HCT116 (cell line): ENCODE data around the gene ATXN2. TPM values are rescaled to one million over a fixed set of nuclear protein-coding genes. Genes with fewer than 3 reads are reported as not detected.

ENCODE experiments used
- ATAC-seq: fragments of 200-7000 bp; cut with Tn5 transposase; 2 replicates; pipeline ENCODE4 v1.9.1; 2020; ENCODE audit warnings: mild to moderate bottlenecking, moderate library complexity
- BruUV-seq: library from RNA; stranded (reverse); fragments of 400-500 nt; replicated peaks from 2 replicates; lab custom pipeline; 2021; lab: Mats Ljungman, UMichigan
- CTCF ChIA-PET: fragments of 300-600 bp; sonication (Branson Sonifier 250); formaldehyde crosslinking; loops from one replicate; lab custom pipeline; 2021; ENCODE audit warnings: antibody characterized with exemption; lab: Charles Lee
- POLR2A ChIA-PET: fragments of 300-600, 350-600 bp; sonication (Branson Sonifier 250); formaldehyde crosslinking; loops from one replicate; lab custom pipeline; 2021; ENCODE audit warnings: antibody characterized with exemption; lab: Charles Lee
- RAD21 ChIA-PET, 2 experiments: fragments of 300-600 bp; sonication (Branson Sonifier 250); formaldehyde crosslinking; loops; one replicate each; lab custom pipeline; 2023; ENCODE audit warnings: low total read pairs in 2 of 2; ENCODE audit not compliant: uncharacterized antibody in 2 of 2, unreplicated experiment in 2 of 2, low non-redundant PET in 1 of 2; lab: Charles Lee
- DNase-seq: peaks from one replicate; pipeline ENCODE4 v3.0.0-alpha.2; 2010; ENCODE audit warnings: low read depth, low spot score
- H2AFZ ChIP-seq: fragments of 200-600 bp; shearing (Covaris generic), sonication (generic); 2 replicates; pipeline ENCODE4 v1.6.1; 2017; ENCODE audit warnings: low read depth, mixed run types, mixed read lengths, antibody characterized with exemption, low read length; ENCODE audit not compliant: poor library complexity, severe bottlenecking
- H3K27ac ChIP-seq: 2 replicates; pipeline ENCODE4 v1.5.1; 2012; ENCODE audit warnings: low read depth, low read length
- H3K27me3 ChIP-seq: fragments of 200-600 bp; sonication (generic); 2 replicates; pipeline ENCODE4 v1.6.1; 2016; ENCODE audit warnings: mixed run types, low read length, mixed read lengths; ENCODE audit not compliant: insufficient read depth
- H3K36me3 ChIP-seq, 2 experiments: fragments of 200-500 bp in 1 of 2; fragments of 200-600 bp in 1 of 2; sonication (Bioruptor generic) in 1 of 2; sonication (generic) in 1 of 2; 2 replicates each; pipeline versions ENCODE4 v1.5.1 to v1.6.1; 2014 to 2016; ENCODE audit warnings: low read length in 2 of 2, inconsistent platforms in 1 of 2, mixed read lengths in 1 of 2, mixed run types in 1 of 2; ENCODE audit not compliant: insufficient read depth in 2 of 2, control insufficient read depth in 1 of 2
- H3K4me1 ChIP-seq, 2 experiments: fragments of 200-600 bp in 1 of 2; sonication (generic) in 1 of 2; 2 replicates each; pipeline versions ENCODE4 v1.5.1 to v1.6.1; 2012 to 2017; ENCODE audit warnings: low read length in 2 of 2, inconsistent platforms in 1 of 2, mild to moderate bottlenecking in 1 of 2, mixed read lengths in 1 of 2, mixed run types in 1 of 2, moderate library complexity in 1 of 2; ENCODE audit not compliant: insufficient read depth in 2 of 2, control insufficient read depth in 1 of 2
- H3K4me2 ChIP-seq: fragments of 200-600 bp; sonication (generic); 2 replicates; pipeline ENCODE4 v1.6.1; 2017; ENCODE audit warnings: mixed run types, low read length, mixed read lengths
- H3K4me3 ChIP-seq, 2 experiments: fragments of 200-600 bp in 1 of 2; sonication (generic) in 1 of 2; replicated peaks in 1 of 2; 2 replicates each; pipeline ENCODE4 v1.5.1; 2011 to 2016; ENCODE audit warnings: low read length in 2 of 2, control low read depth in 1 of 2, low read depth in 1 of 2, mild to moderate bottlenecking in 1 of 2, mixed read lengths in 1 of 2, mixed run types in 1 of 2
- H3K79me2 ChIP-seq: fragments of 200-600 bp; sonication (generic); 2 replicates; pipeline ENCODE4 v1.6.1; 2017; ENCODE audit warnings: mild to moderate bottlenecking, mixed run types, low read length, moderate library complexity, mixed read lengths; ENCODE audit not compliant: insufficient read depth
- H3K9ac ChIP-seq: fragments of 200-600 bp; sonication (generic); 2 replicates; pipeline ENCODE4 v1.6.1; 2016; ENCODE audit warnings: low read length, mixed read lengths
- H3K9me2 ChIP-seq: fragments of 200-600 bp; sonication (generic), shearing (Covaris generic); 2 replicates; pipeline ENCODE4 v1.6.1; 2017; ENCODE audit warnings: mixed run types, mild to moderate bottlenecking, moderate library complexity; ENCODE audit not compliant: insufficient read depth
- H3K9me3 ChIP-seq, 2 experiments: fragments of 200-500 bp in 1 of 2; fragments of 200-600 bp in 1 of 2; sonication (Bioruptor generic) in 1 of 2; sonication (generic) in 1 of 2; 2 replicates each; pipeline ENCODE4 v1.6.1; 2014 to 2017; ENCODE audit warnings: low read length in 2 of 2, mixed read lengths in 2 of 2, inconsistent platforms in 1 of 2, low read depth in 1 of 2, mild to moderate bottlenecking in 1 of 2, mixed run types in 1 of 2, moderate library complexity in 1 of 2; ENCODE audit not compliant: control insufficient read depth in 1 of 2, insufficient read depth in 1 of 2
- H4K20me1 ChIP-seq: fragments of 200-600 bp; sonication (generic), shearing (Covaris generic); 2 replicates; pipeline ENCODE4 v1.6.1; 2017; ENCODE audit warnings: mixed run types, mild to moderate bottlenecking, moderate library complexity; ENCODE audit not compliant: insufficient read depth
- CEBPB ChIP-seq: IDR thresholded peaks from 2 replicates; pipeline ENCODE4 v1.6.1; 2012; ENCODE audit warnings: low read depth
- EGR1 ChIP-seq: IDR thresholded peaks from 2 replicates; pipeline ENCODE4 v1.6.1; 2012; ENCODE audit warnings: low read depth
- EZH2 ChIP-seq: fragments of 200-600 bp; sonication (generic); IDR thresholded peaks from 2 replicates; pipeline ENCODE4 v1.6.1; 2017; ENCODE audit warnings: antibody characterized with exemption, mixed run types
- JUND ChIP-seq: IDR thresholded peaks from 2 replicates; pipeline ENCODE4 v1.6.1; 2012
- POLR2A ChIP-seq: IDR thresholded peaks from 2 replicates; pipeline ENCODE4 v1.7.0; 2011; ENCODE audit warnings: borderline replicate concordance; ENCODE audit not compliant: insufficient read depth, insufficient read length; ENCODE audit errors: extremely low read depth
- POLR2AphosphoS5 ChIP-seq: IDR thresholded peaks from 2 replicates; pipeline ENCODE4 v1.6.1; 2011; ENCODE audit warnings: mild to moderate bottlenecking, low read depth, low read length, moderate library complexity
- RAD21 ChIP-seq: IDR thresholded peaks from 2 replicates; pipeline ENCODE4 v1.6.1; 2012; ENCODE audit warnings: low read depth, mild to moderate bottlenecking
- REST ChIP-seq: IDR thresholded peaks from 2 replicates; pipeline ENCODE4 v1.6.1; 2012; ENCODE audit warnings: low read depth
- SIN3A ChIP-seq: IDR thresholded peaks from 2 replicates; pipeline ENCODE4 v1.6.1; 2012; ENCODE audit warnings: low read depth
- SRF ChIP-seq: IDR thresholded peaks from 2 replicates; pipeline ENCODE4 v1.6.1; 2012; ENCODE audit warnings: low read depth
- TCF7L2 ChIP-seq: IDR thresholded peaks from 2 replicates; pipeline ENCODE4 v1.7.0; 2011; ENCODE audit warnings: borderline replicate concordance, inconsistent platforms; ENCODE audit not compliant: insufficient read depth, insufficient read length; ENCODE audit errors: extremely low read depth
- YY1 ChIP-seq: IDR thresholded peaks from 2 replicates; pipeline ENCODE4 v1.6.1; 2011; ENCODE audit warnings: low read length, low read depth, moderate library complexity, mild to moderate bottlenecking; ENCODE audit not compliant: insufficient replicate concordance; ENCODE audit errors: extremely low read depth
- ZNF274 ChIP-seq: fragments of 200-500 bp; sonication (Bioruptor generic); IDR thresholded peaks from 2 replicates; pipeline ENCODE4 v1.6.1; 2014; ENCODE audit warnings: mild to moderate bottlenecking, low read depth, low read length, inconsistent platforms
- intact Hi-C: fragments of 100-400 bp; cut with micrococcal nuclease; formaldehyde crosslinking; loops from 2 replicates; pipeline ENCODE4 v1.10.0; 2022
- total RNA-seq: library from RNA; stranded (reverse); gene quantifications from one replicate; pipeline ENCODE4 v1.2.1, GENCODE V29; 2021; ENCODE audit not compliant: unreplicated experiment

Gene ATXN2
- total RNA-seq, 1 experiment from 2014 or later: 72.7 TPM

DNA sequence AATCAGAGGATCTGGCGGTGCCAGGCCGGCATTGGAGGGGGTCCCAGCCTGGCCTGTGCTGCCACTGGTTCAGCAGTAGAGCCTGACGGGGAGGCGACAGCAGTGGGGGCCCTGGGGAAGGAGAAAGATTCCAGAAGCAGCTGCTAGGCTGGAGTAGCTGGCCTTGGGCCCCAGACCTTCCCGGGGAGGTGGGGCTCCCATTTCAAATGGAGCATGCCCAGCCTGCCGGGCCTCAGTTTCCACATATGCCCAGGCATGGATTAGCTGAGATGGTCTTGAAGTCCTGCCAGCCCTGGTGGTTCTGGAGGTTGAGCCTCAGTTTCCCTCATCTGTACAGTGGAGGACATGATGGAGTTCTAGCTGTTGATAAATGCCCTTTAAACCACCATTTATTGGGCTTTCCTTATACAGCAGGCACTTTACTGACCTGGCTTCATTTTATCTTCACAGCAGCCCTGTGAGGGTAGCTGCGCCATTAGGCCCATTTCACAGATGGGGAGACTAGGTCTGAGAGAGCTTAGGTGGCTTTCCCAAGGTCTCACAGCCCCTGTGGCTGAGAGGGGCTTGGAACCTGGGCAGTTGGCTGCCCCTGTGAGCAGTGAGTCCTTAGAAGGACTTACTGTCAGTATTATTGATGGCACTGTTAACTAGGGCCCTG is 171.6 kb downstream of the ATXN2 start:
- ChIA-PET RAD21 (no interaction called here), POLR2A (no interaction called here), CTCF (interaction anchor here (1.2 kb wide), 1 partner anchor 14 kb away, joined by 3 read pairs; no protein-coding TSS in a partner anchor)
- H3K27me3 ChIP-seq: no peaks in the 10 kb centered on the region
- no peak overlapping the region for H2AFZ ChIP-seq
- peaks cover 22 to 36% of the 10 kb centered on the region in 2 experiments for H3K4me1 ChIP-seq
- no TSS peak for BruUV-seq
- no peaks in the 10 kb centered on the region for H4K20me1 ChIP-seq
- H3K4me3 ChIP-seq: no peak overlapping the region
- TF ChIP-seq SRF (no peak), REST (no peak), POLR2AphosphoS5 (no peak), POLR2A (no peak), RAD21 (no peak), JUND (no peak), ZNF274 (no peak), YY1 (no peak), CEBPB (no peak), EGR1 (no peak), SIN3A (no peak), TCF7L2 (no peak), EZH2 (no peak)
- ATAC-seq: no peak
- no peak for DNase-seq
- no peaks in the 10 kb centered on the region for H3K36me3 ChIP-seq
- no peaks in the 10 kb centered on the region for H3K9me3 ChIP-seq
- intact Hi-C loops: no loop called here
- H3K9me2 ChIP-seq: no peaks in the 10 kb centered on the region
- 0 out of 2 replicates have a peak, but pooled peaks cover 4% of the 10 kb centered on the region for H3K79me2 ChIP-seq
- no peak overlapping the region for H3K9ac ChIP-seq
- no peak overlapping the region for H3K4me2 ChIP-seq
- H3K27ac ChIP-seq: no peak overlapping the region
